Measurements from ENCODE around the gene MVP.

The MVP gene

DNA sequence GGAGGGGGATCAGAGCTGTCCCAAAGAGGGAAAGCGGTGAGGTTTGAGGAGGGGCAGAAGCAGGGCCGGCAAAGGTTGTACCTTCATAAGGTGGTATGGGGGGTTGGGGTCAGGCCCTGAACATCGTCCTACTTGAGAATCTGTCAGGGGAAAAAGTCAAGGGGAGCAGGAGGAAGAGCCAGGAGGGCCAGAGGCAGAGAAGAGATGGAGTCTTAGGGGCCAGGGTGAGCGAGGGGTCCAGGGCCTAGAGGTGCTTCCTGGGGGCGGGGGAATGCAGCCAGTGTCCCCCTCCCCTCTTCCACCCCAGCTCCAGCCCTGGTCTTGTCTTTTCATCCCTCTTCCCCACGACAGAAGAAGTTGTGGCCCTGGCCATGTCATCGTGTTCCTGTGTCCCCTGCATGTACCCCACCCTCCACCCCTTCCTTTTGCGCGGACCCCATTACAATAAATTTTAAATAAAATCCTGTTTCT, 9.5 kb upstream of the MVP start:
- Histone ChIP-seq H3K36me3 (ENCODE audit: control insufficient read depth in 2 of 2, insufficient read depth in 2 of 2, low read length in 2 of 2) (peaks cover 13 to 17% of the 10 kb centered on the region in 2 donors), H3K27ac (ENCODE audit: low read depth in 2 of 2, low read length in 2 of 2) (peak overlapping the region; percentile 80 to 85), H3K9me3 (ENCODE audit: control insufficient read depth in 2 of 2, low read length in 2 of 2) (no peaks in the 10 kb centered on the region), H3K4me3 (ENCODE audit: low read length in 2 of 2) (peak overlapping the region; percentile 24 to 70), H3K27me3 (ENCODE audit: control insufficient read depth in 2 of 2, insufficient read depth in 2 of 2, low read length in 2 of 2) (no peaks in the 10 kb centered on the region), H3K4me1 (ENCODE audit: control insufficient read depth in 2 of 2, insufficient read depth in 2 of 2, low read length in 2 of 2) (peaks cover 56 to 57% of the 10 kb centered on the region in 2 donors), H3K9ac (ENCODE audit: low read depth in 1 of 2, low read length in 2 of 2) (no peak overlapping the region)

DNA sequence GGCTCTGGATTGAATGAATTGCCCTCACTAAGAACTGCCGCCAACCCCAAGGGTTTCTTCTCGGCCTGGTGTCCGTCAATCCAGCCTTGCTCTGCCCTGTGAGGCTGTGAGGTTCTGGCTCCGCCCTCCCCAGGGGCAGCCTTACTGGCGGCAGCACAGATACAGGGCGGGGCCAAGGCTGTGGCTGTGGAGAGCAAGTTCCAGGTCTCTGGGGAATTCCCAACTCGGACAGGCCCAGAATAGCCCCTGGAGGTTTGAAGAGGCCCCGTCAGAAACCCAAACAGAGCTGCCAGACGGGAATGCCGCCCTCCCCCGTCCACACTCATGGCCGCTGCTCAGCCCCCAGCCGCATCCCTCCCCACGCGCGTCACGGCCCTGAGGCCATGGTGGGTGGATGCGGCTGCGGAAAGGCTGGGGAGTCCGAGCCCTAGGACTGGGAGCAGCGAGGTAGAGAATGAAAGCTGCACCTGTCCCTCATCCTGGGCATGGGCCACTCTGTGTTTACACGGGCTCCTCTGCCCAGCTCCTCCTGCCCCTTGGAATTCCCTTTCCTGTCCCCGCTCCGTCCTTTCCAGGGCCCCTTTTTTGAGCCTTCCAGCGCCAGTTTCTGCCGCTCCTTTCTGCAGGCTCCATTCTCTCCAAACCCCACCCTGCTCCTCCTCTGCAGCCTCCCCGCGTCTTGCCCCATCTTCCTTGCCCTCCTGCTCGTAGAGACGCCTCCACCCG, 8.9 kb upstream of the MVP start:
- Histone ChIP-seq H3K9me3 (ENCODE audit: control insufficient read depth in 2 of 2, low read length in 2 of 2) (no peaks in the 10 kb centered on the region), H3K9ac (ENCODE audit: low read depth in 1 of 2, low read length in 2 of 2) (peak overlapping the region; percentile 57 to 61), H3K27me3 (ENCODE audit: control insufficient read depth in 2 of 2, insufficient read depth in 2 of 2, low read length in 2 of 2) (no peaks in the 10 kb centered on the region), H3K4me3 (ENCODE audit: low read length in 2 of 2) (peak overlapping the region; percentile 65 to 70), H3K36me3 (ENCODE audit: control insufficient read depth in 2 of 2, insufficient read depth in 2 of 2, low read length in 2 of 2) (peaks cover 13 to 17% of the 10 kb centered on the region in 2 donors), H3K4me1 (ENCODE audit: control insufficient read depth in 2 of 2, insufficient read depth in 2 of 2, low read length in 2 of 2) (peaks cover 56 to 57% of the 10 kb centered on the region in 2 donors), H3K27ac (ENCODE audit: low read depth in 2 of 2, low read length in 2 of 2) (peak overlapping the region; percentile 80 to 85)

- Histone ChIP-seq H3K9me3 (ENCODE audit: control insufficient read depth in 2 of 2, low read length in 2 of 2) (no peaks in the 10 kb centered on the region), H3K27me3 (ENCODE audit: control insufficient read depth in 2 of 2, insufficient read depth in 2 of 2, low read length in 2 of 2) (no peaks in the 10 kb centered on the region), H3K4me3 (ENCODE audit: low read length in 2 of 2) (peak within 1 kb of the TSS; percentile 65 to 70), H3K27ac (ENCODE audit: low read depth in 2 of 2, low read length in 2 of 2) (peak within 1 kb of the TSS; percentile 80 to 85), H3K9ac (ENCODE audit: low read depth in 1 of 2, low read length in 2 of 2) (peak within 1 kb of the TSS; percentile 57 to 61), H3K4me1 (ENCODE audit: control insufficient read depth in 2 of 2, insufficient read depth in 2 of 2, low read length in 2 of 2) (peaks cover 60 to 62% of the 10 kb centered on the region in 2 donors), H3K36me3 (ENCODE audit: control insufficient read depth in 2 of 2, insufficient read depth in 2 of 2, low read length in 2 of 2) (peaks cover 13 to 17% of the 10 kb centered on the region in 2 donors)
Measured at GRCh38 chr16:29811896-29812665, 8.2 kb upstream of the MVP start, which contains the start of gene PRRT2. TSS of gene PRRT2 (plus strand) at chr16:29812193. CDS start at chr16:29813055, 862 bp downstream.

DNA sequence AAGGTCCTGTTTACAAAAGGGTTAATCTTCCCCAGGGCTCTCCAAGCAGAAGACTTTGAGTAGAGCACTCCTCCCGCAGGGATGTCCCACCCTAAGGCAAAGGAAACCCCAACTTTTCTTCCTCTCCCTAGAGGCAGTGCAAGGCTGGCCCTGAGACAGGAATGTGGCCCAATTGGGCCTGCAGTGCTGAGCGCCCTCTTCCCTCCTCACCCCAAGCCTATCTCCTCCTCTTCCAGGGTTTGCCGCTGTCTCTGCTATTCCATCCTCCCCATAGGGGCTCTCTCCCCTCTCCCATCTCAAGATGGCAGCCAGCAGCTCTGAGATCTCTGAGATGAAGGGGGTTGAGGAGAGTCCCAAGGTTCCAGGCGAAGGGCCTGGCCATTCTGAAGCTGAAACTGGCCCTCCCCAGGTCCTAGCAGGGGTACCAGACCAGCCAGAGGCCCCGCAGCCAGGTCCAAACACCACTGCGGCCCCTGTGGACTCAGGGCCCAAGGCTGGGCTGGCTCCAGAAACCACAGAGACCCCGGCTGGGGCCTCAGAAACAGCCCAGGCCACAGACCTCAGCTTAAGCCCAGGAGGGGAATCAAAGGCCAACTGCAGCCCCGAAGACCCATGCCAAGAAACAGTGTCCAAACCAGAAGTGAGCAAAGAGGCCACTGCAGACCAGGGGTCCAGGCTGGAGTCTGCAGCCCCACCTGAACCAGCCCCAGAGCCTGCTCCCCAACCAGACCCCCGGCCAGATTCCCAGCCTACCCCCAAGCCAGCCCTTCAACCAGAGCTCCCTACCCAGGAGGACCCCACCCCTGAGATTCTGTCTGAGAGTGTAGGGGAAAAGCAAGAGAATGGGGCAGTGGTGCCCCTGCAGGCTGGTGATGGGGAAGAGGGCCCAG, 7.3 kb upstream of the MVP start:
- peaks cover 59 to 65% of the 10 kb centered on the region in 2 donors for H3K4me1 ChIP-seq (ENCODE audit: control insufficient read depth in 2 of 2, insufficient read depth in 2 of 2, low read length in 2 of 2)
- peak overlapping the region; percentile 60 to 65 for H3K4me3 ChIP-seq (ENCODE audit: low read length in 2 of 2)
- H3K9ac ChIP-seq (ENCODE audit: low read depth in 1 of 2, low read length in 2 of 2): peak overlapping the region in 1 of 2 donors; percentile 47
- H3K27me3 ChIP-seq (ENCODE audit: control insufficient read depth in 2 of 2, insufficient read depth in 2 of 2, low read length in 2 of 2): no peaks in the 10 kb centered on the region
- no peaks in the 10 kb centered on the region for H3K9me3 ChIP-seq (ENCODE audit: control insufficient read depth in 2 of 2, low read length in 2 of 2)
- peak overlapping the region in 1 of 2 donors; percentile 85 for H3K27ac ChIP-seq (ENCODE audit: low read depth in 2 of 2, low read length in 2 of 2)
- peaks cover 14 to 17% of the 10 kb centered on the region in 2 donors for H3K36me3 ChIP-seq (ENCODE audit: control insufficient read depth in 2 of 2, insufficient read depth in 2 of 2, low read length in 2 of 2)

DNA sequence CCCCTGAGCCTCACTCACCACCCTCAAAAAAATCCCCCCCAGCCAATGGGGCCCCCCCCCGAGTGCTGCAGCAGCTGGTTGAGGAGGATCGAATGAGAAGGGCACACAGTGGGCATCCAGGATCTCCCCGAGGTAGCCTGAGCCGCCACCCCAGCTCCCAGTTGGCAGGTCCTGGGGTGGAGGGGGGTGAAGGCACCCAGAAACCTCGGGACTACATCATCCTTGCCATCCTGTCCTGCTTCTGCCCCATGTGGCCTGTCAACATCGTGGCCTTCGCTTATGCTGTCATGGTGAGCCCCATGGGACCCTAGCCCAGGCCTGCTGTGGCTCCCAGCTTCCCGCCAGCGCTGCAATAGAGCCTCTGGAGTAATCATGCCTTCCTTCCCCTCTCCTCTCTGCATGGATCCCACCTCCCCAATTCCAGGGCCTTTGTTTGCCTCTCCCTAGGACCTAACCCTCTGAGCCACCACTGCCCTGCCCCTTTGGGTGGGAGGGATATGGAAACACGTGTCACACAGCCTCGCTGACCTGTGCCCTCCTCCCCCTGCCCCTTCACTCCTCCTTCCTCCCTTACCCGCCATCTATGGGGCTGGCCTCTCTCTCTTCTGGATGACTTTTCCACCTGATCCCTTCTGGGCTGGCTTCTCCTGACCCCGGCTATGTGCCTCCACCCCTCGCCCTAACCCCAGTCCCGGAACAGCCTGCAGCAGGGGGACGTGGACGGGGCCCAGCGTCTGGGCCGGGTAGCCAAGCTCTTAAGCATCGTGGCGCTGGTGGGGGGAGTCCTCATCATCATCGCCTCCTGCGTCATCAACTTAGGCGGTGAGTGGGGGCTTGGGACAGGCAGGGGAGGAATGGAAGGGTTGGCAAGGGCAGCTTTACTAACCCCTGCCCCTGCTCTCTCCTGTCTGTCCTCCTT, 6.4 kb upstream of the MVP start:
- Histone ChIP-seq H3K4me1 (ENCODE audit: control insufficient read depth in 2 of 2, insufficient read depth in 2 of 2, low read length in 2 of 2) (peaks cover 54 to 66% of the 10 kb centered on the region in 2 donors), H3K27ac (ENCODE audit: low read depth in 2 of 2, low read length in 2 of 2) (no peak overlapping the region), H3K9ac (ENCODE audit: low read depth in 1 of 2, low read length in 2 of 2) (no peak overlapping the region)

DNA sequence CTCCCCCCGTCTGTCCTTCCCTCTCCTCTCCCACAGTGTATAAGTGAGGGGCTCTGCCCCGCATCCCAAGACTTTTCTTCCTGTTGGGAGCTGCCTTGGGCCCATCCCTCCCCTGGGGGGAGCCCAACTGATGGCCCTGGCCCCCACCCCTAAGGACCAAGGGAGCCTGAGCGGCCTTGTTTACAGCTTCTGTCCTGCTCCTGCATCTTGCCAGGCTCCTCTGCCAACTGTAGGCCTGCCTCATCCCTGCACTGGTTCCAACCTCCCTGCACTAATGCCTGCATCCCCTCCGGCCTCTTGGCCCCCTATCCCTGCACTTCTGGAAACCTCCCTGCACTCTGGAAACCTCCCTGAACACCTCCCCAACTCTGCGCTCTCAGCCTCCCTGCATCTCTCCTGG, 5.7 kb upstream of the MVP start:
- Histone ChIP-seq H3K27ac (ENCODE audit: low read depth in 2 of 2, low read length in 2 of 2) (no peak overlapping the region), H3K4me3 (ENCODE audit: low read length in 2 of 2) (peak overlapping the region in 1 of 2 donors; percentile 88), H3K4me1 (ENCODE audit: control insufficient read depth in 2 of 2, insufficient read depth in 2 of 2, low read length in 2 of 2) (peaks cover 55 to 64% of the 10 kb centered on the region in 2 donors)

More for the DNA sequence above, 6.4 kb upstream of the MVP start:
- Histone ChIP-seq H3K9me3 (ENCODE audit: control insufficient read depth in 2 of 2, low read length in 2 of 2) (no peaks in the 10 kb centered on the region), H3K36me3 (ENCODE audit: control insufficient read depth in 2 of 2, insufficient read depth in 2 of 2, low read length in 2 of 2) (peaks cover 12 to 15% of the 10 kb centered on the region in 2 donors), H3K27me3 (ENCODE audit: control insufficient read depth in 2 of 2, insufficient read depth in 2 of 2, low read length in 2 of 2) (no peaks in the 10 kb centered on the region), H3K4me3 (ENCODE audit: low read length in 2 of 2) (no peak overlapping the region)

GRCh38 chr16:29815032-29815721, 5.1 kb upstream of the MVP start:
- Histone ChIP-seq H3K4me1 (ENCODE audit: control insufficient read depth in 2 of 2, insufficient read depth in 2 of 2, low read length in 2 of 2) (peaks cover 55 to 63% of the 10 kb centered on the region in 2 donors), H3K9me3 (ENCODE audit: control insufficient read depth in 2 of 2, low read length in 2 of 2) (no peaks in the 10 kb centered on the region), H3K4me3 (ENCODE audit: low read length in 2 of 2) (peak overlapping the region; percentile 88 to 89), H3K27ac (ENCODE audit: low read depth in 2 of 2, low read length in 2 of 2) (peak overlapping the region in 1 of 2 donors; percentile 95), H3K36me3 (ENCODE audit: control insufficient read depth in 2 of 2, insufficient read depth in 2 of 2, low read length in 2 of 2) (peaks cover under 1 to 14% of the 10 kb centered on the region in 2 donors), H3K9ac (ENCODE audit: low read depth in 1 of 2, low read length in 2 of 2) (peak overlapping the region in 1 of 2 donors; percentile 74), H3K27me3 (ENCODE audit: control insufficient read depth in 2 of 2, insufficient read depth in 2 of 2, low read length in 2 of 2) (no peaks in the 10 kb centered on the region)

More for the DNA sequence above, 5.7 kb upstream of the MVP start:
- Histone ChIP-seq H3K27me3 (ENCODE audit: control insufficient read depth in 2 of 2, insufficient read depth in 2 of 2, low read length in 2 of 2) (no peaks in the 10 kb centered on the region), H3K36me3 (ENCODE audit: control insufficient read depth in 2 of 2, insufficient read depth in 2 of 2, low read length in 2 of 2) (peaks cover 6 to 13% of the 10 kb centered on the region in 2 donors), H3K9me3 (ENCODE audit: control insufficient read depth in 2 of 2, low read length in 2 of 2) (no peaks in the 10 kb centered on the region), H3K9ac (ENCODE audit: low read depth in 1 of 2, low read length in 2 of 2) (peak overlapping the region in 1 of 2 donors; percentile 74)

DNA sequence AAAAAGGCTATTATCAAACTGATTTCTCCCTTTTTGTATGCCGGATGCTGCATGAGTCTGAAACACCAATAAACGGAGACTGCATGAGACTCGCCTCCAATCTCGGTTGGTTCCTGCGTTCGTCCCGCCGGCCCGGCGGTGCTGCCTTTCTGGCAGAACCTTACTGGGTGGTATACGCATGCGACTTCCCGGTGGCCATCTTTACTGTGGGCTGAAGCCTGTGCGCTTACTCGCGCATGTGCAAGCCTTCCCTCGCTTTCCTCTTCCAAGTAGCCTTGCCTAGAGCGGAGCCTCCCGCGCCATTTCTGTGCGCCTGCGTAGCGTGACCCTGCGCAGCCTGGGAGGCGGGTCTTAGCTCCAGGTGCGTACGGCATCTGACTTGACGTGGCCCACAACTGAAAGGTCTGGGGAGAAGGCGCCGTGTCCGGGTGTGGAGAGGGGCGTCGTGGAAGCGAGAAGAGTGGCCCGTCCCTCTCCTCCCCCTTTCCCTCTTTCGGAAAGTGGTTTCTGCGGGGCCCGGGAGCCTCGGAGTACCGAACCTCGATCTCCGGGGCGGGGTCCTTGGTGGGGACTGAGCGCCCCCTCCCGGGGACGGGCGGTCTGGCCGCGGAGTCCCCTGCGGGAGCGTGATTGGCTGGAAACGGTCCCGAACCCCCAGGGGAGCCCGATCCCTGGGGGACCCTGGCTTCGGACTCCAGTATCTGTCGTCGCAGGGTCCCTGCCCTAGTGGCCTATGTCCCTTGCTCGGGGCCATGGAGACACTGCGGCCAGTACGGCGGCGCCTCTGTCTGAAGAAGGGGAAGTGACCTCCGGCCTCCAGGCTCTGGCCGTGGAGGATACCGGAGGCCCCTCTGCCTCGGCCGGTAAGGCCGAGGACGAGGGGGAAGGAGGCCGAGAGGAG, 4.2 kb upstream of the MVP start, which contains the start of gene PAGR1:
Gene PAGR1 (plus strand): TSS at position 360 of the 901 bp plus-strand sequence. CDS start 374 bp downstream, at position 734.
- Histone ChIP-seq H3K36me3 (ENCODE audit: control insufficient read depth in 2 of 2, insufficient read depth in 2 of 2, low read length in 2 of 2) (peaks cover 0 to 12% of the 10 kb centered on the region in 2 donors), H3K4me1 (ENCODE audit: control insufficient read depth in 2 of 2, insufficient read depth in 2 of 2, low read length in 2 of 2) (peaks cover 46 to 55% of the 10 kb centered on the region in 2 donors), H3K27ac (ENCODE audit: low read depth in 2 of 2, low read length in 2 of 2) (peak within 1 kb of the TSS; percentile 91 to 95)

More for the DNA sequence above, 4.2 kb upstream of the MVP start, which contains the start of gene PAGR1:
- Histone ChIP-seq H3K27me3 (ENCODE audit: control insufficient read depth in 2 of 2, insufficient read depth in 2 of 2, low read length in 2 of 2) (no peaks in the 10 kb centered on the region), H3K4me3 (ENCODE audit: low read length in 2 of 2) (peak within 1 kb of the TSS; percentile 88 to 89), H3K9ac (ENCODE audit: low read depth in 1 of 2, low read length in 2 of 2) (peak within 1 kb of the TSS; percentile 74 to 96), H3K9me3 (ENCODE audit: control insufficient read depth in 2 of 2, low read length in 2 of 2) (no peaks in the 10 kb centered on the region)

Data from mucosa of rectum (tissue), 2 donors.